Cardiac fibroblast (primary cell): ENCODE measurements around the gene CDH23.

Experiments used
- DNase-seq, 2 donors: peaks; one replicate each; pipeline versions ENCODE4 v3.0.0 to v3.0.0-alpha.2; 2010; ENCODE audit warnings: low read depth in 2 of 2
- H3K4me3 ChIP-seq, 2 donors: replicated peaks in 1 of 2; 1 replicate in 1 of 2; 2 replicates in 1 of 2; pipeline ENCODE4 v1.5.1; 2011; ENCODE audit warnings: low read depth in 2 of 2, low read length in 2 of 2, mild to moderate bottlenecking in 2 of 2, moderate library complexity in 1 of 2
- TF ChIP-seq, protein P1 (sequence below): IDR thresholded peaks from one replicate; pipeline ENCODE4 v1.5.1; 2011; ENCODE audit warnings: low read depth, mild to moderate bottlenecking, low read length, inconsistent platforms

Gene CDH23

DNA sequence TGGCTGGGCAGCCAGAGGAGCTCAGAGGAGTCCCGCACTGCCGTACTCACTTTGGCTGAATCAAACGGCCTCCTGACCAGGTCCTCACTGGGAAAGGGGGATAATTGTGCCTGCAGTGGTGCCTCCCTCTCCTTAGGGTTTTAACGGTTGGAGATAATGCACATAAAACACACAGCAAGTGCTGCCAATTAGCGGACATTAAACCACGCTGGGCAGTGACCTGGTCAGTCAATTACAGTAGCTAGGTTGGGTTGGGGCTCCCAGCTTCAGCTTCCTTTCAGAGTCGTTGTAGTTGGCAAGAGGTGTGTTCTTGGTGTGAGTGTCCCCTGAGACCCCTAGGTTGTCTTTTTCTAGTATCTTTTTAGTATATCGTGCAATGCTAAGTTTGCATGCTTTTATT, 176.2 kb downstream of the CDH23 start:
- TF ChIP-seq, protein P1, sequence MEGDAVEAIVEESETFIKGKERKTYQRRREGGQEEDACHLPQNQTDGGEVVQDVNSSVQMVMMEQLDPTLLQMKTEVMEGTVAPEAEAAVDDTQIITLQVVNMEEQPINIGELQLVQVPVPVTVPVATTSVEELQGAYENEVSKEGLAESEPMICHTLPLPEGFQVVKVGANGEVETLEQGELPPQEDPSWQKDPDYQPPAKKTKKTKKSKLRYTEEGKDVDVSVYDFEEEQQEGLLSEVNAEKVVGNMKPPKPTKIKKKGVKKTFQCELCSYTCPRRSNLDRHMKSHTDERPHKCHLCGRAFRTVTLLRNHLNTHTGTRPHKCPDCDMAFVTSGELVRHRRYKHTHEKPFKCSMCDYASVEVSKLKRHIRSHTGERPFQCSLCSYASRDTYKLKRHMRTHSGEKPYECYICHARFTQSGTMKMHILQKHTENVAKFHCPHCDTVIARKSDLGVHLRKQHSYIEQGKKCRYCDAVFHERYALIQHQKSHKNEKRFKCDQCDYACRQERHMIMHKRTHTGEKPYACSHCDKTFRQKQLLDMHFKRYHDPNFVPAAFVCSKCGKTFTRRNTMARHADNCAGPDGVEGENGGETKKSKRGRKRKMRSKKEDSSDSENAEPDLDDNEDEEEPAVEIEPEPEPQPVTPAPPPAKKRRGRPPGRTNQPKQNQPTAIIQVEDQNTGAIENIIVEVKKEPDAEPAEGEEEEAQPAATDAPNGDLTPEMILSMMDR: no peak
- DNase-seq: no peak
- H3K4me3 ChIP-seq: no peak overlapping the region

DNA sequence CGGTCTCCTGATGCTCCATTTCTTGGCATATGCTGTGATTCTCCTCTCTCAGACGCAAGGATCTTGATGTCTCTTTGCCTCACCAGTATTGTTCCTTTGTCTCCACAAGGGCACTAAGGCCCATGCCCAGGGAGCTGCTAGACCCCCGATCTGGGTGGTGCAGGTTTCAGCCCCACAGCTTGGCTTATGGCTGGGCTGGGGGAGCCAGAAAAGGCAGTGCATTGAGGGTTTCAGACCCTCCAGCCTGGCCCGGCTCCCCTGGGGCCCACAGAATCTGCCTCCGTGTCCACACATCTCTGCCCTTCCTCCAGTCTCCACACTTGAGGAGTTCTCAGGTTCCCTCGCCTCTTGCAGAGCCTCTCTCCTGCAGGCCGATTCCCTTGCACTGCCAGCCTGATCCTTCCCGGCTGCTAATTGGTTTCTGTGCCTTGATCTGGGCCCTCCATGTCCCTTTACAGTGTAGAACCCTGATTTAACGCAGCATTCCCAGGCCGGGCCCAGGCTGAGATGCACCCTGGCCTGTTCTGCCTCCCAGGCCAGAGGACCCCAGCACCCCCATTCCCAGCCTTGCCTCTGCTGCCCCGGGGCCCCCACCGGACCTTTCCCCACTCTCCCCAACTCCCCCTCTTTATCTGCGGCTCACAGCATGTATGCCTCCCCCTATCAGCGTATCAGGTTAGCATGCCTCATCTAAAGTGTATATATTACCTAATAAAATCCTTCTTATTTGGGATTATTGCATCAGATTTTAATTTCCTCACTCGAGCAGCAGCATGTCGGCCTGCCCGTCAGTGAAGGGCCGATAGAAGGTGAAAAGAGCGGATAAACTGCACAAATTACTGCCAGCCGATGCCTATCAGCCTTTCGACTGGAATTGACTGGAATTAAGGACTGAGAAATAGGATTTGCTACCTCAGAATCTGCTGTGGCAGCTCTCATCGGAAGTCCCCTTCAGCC, 177.1 kb downstream of the CDH23 start:
- TF ChIP-seq, protein P1: no peak
- DNase-seq: no peak
- no peak overlapping the region for H3K4me3 ChIP-seq

DNA sequence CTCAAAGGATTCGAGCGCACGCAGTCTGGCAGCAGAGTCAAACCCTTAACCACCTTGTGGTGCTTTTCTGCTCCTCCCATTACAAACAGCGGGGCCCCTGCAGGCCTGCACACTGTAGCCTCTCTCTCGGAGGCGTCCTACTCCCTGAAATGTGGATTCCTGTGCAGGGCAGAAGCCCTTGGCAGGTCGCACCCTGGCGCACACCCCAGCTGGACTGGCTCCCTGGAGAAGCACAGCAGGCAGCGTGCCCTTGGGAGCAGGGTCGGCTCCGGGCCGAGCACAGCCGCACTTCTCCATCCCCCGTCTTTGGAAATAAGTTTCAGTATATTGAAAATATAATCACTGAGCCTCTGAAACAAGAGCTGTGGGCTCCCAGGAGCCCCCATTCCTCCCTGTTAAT, 178.7 kb downstream of the CDH23 start:
- TF ChIP-seq, protein P1: no peak
- DNase-seq: no peak
- H3K4me3 ChIP-seq: no peak overlapping the region

DNA sequence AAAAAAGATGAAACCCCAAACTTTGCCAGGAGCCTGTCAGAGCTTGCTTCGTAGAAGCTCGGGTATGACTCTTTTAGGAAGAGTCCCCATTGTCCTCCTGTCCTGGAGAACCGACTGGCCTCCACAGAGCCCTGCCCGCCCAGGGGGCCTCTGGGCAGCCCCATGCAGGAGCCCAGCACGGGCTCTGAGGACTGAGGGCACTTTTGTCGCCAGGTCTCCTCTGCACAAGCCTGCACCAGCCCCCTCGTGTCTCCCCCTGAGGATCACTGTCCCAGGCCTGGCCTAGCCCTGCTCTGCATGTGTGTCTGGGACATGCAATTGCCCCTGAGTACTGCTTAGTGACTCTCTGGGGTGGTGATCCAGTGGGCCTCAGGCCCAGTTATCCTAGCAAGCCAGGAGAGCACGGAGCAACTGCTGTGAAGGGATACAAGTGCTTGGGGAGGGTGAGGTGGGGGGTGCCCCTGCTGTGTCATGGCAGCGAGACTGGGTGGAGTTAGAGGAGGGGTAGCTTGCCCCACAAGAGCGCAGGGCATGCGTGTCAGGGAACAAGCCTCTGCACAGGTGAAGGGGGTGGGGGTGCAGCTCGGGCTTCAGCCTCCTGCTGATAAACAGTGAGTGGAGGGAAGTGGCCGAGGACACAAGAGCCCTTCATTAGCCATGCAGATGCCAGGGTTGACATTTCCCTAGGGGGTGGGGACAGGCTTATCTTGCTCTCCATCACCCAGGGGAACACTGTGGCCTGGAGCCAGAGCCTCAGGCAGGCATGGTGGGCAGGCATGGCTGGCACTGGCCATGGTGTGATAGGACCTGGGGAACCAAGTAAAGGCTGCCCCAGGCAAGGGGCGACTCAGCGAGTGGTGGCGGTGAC, 179.4 kb downstream of the CDH23 start:
- no peak overlapping the region for H3K4me3 ChIP-seq
- TF ChIP-seq, protein P1: no peak
- DNase-seq: no peak

DNA sequence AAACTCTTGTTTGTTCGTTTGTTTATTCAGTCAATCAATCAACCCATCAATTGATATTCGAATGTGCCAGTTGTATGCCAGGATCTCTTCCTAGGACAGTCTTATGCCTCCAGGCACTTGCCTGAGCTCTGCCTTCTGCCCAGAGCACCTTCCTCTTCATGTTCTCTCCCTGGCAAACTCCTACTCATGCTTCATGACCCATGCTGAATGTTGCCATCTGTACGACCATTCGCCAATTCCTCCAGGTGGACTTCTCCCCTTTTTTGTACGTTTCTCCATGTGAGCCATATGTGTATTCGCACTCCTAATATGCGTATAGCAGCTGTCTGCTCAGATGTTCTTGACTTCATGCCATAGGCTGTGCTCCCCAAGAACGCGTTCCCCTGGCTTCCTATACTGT, 180.1 kb downstream of the CDH23 start:
- no peak overlapping the region for H3K4me3 ChIP-seq

DNA sequence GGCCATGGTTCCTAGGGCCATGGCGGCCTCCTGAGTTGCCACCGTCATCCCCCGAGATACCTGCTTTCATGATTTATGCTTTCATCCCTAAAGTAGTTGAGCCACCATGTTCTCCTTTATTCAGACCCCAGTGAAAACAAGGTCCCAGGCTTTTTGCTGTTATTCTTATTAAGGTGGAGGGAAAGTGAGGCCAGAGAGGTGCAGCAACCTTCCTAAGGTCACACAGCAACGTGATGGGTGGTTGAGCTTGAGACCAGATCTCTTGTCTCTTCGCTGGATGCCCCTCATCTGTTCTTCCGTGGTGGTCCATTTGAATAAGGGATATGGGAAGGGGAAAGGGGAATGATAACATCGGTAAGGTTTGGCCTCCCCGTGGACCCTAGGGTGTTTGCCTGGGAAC, 180.6 kb downstream of the CDH23 start:
- no peak overlapping the region for H3K4me3 ChIP-seq
- DNase-seq: no peak
- TF ChIP-seq, protein P1: no peak

More for the DNA sequence above, 180.1 kb downstream of the CDH23 start:
- DNase-seq: no peak
- TF ChIP-seq, protein P1: no peak
